Activated CD4-positive, alpha-beta T cell treated with anti-CD3 and anti-CD28 coated beads for 48 hours (primary cell): ENCODE measurements around the gene SGCG.
"Not testable (repeated sequence)": the region's sequence is repeated elsewhere in the genome, so short reads cannot be mapped to it uniquely, and the experiment has no call there.

Experiments used
- DNase-seq: peaks from one replicate; pipeline ENCODE4 v3.0.0-alpha.2; 2020

SGCG gene

DNA sequence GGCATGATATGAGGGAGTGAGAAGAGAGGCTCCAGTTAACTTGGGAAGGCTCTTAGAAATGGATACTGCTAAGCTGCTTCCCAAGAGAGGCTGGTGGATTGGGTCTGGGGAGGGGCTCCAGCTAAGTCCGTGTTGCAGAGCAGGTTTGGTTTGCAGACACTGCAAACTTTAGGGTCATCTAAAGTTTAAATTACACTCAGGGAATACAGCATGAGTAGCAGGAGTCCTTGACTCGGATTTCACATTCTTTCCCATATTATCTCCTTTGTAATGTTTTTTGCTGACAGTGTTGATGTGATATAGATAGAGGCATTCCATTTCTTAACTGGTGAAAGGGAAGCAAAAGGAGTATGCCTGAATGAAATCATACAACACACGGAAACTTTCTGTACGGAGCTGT, 31.9 kb downstream of the SGCG start:
- DNase-seq: no peak

DNA sequence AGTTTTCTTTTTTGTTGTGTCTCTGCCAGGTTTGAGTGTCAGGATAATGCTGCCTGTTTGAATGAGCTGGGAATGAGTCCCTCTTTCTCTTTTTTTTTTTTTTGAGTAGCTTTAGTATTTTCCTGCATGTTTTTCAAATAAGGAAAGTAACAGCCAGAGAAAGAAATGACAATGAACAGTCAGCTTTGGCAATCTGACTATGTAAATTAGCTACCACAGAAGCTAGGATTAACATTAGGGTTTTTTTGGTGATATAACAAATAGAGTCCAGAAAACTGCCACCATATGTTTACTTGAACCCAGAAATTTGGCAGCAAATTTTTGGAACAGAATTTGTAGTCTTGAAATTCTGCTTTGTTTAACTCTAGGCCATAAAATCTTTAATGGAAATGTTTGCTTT, 50.5 kb downstream of the SGCG start:
- DNase-seq: no peak

DNA sequence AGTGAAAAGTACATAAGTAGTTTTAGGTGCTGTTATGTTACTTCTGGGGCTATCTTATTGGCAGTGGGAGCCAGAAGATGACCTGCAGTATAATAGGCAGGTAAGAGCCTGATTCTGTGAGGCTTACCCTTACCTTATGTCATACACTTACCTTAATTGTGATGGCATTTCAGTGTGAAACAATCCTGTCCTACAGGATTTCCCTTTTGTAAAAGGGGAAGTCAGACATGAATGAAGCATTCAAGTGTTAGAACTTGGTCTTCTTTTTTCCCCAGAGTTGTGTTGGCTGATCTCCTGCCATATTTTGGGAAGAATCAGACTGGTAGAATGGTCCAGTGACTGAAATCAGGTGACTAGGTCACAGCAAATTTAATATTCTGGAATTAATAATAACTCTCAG, 55.2 kb downstream of the SGCG start:
- DNase-seq: no peak

DNA sequence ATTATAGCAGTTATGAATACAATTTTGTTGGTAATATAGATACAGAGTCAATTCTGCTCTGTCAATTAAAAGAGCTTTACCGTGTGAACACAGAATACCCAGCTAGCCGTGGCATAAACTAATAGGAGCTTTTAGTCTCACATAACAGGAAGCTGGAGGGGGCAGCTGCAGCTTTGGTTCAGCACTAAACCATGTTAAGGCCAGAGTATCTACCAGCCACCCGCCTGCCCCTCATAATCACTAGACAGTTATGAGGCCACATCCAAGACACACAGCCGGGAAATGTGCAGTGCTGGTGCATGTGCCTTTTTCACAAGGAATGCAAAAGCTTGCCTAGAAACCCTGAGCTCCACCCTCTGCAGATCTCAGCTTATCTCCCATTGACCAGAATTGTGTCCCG, 62.3 kb downstream of the SGCG start:
- DNase-seq: no peak

DNA sequence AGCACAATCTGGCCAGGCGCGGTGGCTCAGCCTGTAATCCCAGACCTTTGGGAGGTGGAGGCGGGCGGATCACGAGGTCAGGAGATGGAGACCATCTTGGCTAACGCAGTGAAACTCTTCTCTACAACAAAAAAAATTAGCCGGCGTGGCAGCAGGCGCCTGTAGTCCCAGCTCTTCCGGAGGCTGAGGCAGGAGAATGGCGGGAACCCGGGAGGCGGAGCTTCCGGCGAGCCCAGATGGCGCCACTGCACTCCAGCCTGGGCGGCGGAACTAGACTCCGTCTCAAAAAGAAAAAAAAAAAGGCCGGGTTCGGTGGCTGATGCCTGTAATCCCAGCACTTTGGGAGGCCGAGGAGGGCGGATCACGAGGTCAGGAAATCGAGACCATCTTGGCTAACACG, 67.6 kb downstream of the SGCG start:
- not testable (repeated sequence) for DNase-seq

DNA sequence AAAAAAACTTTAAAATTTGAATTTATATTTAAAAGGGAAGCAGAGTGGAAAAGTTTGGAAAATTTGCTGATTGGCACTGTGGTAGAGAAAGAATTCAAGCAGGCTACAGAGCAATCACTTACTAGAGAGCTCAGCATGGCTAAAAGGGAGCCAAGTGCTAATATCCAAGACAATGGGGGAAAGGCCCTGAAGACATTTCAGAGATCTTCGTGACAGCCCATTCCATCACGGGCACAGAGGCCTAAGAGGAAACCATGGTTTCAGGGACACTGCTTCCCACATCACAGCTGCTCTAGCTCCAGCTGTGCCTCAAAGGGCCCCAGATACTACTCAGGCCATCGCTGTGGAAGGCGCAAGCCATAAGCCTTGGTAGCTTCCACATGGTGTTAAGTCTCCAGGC, 73.7 kb downstream of the SGCG start:
- no peak for DNase-seq

DNA sequence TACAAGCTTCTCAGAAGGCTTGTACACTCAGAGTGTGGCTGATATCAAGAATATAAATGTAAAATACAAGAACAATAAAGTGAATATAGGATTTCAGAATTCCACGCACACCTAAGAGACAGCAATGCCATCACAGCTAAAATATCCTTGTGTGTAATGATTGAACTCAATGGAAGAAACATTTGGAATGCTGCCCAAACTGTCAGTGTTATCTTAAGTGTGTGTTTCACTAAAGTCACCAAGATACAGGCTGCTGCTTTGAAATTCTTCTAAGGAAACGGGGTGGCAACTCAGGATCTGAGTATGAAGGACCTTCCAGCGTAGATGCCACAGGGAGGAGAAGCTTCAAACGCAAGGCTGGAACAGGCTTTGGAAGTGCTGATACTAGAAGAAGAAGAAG, 86.8 kb downstream of the SGCG start:
- DNase-seq: no peak

DNA sequence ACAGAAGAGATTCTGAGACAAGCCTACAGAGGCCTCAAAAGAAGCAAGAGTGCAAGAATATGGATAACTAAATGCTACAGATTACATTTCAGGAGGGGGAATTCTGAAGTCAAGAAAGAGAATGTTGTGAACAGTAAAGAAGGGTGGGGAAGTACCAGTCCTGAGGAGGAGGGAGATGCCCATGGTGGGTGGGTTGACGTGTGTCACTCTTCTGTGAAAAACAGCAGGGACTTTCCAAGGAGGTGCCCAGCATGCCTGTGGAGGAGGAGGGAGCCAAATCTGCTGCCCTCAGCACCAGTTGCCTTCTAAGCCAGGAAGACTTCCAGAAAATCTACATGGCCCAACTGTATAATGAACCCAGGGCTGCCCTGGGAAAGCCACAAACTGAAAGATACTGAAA, 87.7 kb downstream of the SGCG start:
- DNase-seq: peak; percentile 31

DNA sequence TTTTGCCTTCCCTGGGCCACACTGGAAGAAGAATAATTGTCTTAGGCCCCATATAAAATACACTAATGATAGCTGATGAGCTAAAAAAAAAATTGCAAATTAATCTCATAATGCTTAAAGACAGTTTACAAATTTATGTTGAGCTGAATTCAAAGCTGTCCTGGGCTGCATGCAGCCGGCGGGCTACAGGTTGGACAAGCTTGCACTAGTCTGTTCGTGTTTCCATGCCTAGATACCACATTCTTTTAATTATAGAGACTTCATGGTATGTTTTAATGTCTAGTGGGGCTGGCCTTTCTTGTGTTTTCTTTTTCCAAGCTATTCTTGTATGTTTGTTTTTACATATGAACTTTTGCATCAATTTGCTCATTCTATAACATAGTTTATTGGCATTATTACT, 90.6 kb downstream of the SGCG start:
- no peak for DNase-seq

DNA sequence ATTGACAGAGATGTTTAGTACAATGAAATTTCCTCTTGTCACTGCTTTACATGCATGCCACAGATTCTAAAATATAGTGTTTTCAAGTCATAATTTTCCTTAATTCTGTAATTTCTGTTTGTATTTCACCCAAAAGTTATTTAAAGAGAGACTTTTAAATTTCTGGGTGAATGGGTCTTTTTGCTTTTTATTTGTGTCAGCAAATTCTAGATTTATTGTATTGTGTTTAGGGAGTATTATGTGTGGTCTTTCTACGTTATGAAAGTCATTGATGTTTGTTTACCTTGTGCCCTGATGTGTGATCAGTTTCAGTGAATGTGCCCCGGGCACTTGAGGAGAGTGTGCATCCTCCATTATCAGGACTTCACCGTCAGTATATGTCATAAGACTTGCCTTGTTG, 92.7 kb downstream of the SGCG start:
- no peak for DNase-seq

DNA sequence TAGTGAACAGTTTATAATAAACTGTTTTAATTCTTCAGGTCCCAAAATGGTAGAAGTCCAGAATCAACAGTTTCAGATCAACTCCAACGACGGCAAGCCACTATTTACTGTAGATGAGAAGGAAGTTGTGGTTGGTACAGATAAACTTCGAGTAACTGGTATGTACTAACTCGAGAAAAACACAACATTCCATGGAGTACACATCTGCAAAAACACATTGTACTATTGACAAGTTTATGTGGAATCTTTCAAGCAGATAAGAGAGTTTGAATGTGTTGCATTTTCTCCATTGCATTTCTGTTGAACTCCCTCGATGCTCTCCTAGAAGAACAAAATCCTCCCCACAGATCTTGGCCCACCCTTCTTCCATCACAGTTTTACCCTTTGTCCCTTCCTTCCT, 98.5 kb downstream of the SGCG start:
- DNase-seq: no peak

DNA sequence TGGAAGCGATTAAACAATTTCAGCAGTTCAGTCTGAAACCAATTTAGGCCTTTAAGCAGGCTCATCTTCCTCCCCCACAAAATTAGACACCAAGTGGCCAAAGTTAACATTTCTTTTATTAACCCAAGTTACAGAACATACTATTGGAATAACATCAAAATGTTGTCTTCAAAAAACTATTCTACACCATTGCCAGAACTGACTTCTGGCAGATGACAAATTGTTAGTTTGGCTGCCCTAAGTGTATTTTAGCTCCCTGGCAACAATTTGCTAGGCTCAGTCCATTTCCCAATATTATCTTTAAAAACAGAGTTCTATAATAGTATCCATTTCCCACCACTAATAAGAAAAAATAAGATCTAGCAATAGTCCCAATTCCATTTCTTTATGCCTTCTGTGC, 107.8 kb downstream of the SGCG start:
- DNase-seq: no peak

DNA sequence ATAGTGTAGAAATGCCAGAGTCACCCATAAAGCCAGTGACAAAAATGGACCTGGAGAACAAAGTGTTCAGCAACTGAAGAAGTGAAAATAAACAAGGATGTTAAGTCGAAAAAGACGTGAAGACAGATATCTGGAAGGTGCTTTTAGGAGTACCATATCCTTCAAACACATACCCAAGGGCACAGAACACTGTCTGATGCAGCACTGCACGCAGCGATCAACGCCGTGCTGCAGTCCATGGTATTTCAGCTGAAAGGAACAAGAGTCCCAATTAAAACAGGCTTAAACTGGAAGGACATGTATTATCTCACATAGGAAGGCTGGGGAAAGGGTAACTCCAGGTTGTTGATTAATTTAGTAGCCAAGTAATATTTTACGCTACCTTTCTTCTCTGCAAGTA, 108.2 kb downstream of the SGCG start:
- DNase-seq: no peak

DNA sequence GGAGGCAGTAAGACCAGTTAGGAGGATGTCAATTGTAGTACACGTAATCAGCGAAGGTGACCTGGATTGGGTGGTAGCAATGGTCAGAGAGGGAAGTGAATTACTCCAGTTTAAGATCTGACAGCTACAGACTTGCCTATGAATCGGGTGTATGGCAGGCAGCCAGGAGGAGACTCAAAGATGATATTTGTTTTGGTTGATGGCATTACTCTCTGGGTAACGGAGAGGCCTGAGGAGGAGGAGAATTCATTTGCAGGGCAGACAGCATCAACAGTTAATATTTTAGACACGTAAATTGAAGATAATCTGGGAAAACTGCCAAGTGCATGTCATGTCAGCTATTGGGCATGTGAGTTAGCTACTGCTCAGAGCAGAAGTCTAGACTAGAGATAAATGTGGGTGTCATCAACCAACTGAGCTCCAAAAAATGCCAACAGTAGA, 109.2 kb downstream of the SGCG start:
- DNase-seq: no peak

DNA sequence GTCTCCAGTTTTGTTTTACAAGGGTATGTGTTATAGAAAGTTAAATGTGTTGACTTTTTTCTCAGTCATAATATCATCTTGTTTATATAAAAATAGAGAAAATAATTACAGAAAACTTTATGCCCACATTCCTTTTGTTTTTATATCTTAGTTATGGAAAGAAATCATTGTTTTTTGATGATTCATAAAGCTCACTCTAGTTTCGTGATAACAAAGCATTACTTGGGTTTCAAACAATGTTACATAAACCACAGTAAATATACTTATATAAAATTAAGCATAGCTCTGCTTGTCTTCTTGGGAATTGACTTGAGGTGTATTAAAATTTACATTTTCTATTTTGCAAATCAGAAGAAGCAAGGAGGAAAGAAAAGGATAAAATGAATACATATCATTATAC, 111.8 kb downstream of the SGCG start:
- DNase-seq: no peak

DNA sequence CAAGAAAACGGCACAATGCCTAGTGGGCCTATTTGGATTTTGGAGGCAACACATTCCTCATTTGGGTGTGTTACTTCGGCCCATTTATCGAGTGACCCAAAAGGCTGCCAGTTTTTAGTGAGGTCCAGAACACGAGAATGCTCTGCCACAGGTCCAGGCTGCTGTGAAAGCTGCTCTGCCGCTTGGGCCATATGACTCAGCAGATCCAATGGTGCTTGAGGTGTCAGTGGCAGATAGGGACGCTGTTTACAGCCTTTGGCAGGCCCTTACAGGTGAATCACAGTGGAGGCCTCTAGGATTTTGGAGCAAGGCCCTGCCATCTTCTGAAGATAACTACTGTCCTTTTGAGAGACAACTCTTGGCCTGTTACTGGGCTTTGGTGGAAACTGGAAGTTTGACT, 134.1 kb downstream of the SGCG start:
- not testable (repeated sequence) for DNase-seq

DNA sequence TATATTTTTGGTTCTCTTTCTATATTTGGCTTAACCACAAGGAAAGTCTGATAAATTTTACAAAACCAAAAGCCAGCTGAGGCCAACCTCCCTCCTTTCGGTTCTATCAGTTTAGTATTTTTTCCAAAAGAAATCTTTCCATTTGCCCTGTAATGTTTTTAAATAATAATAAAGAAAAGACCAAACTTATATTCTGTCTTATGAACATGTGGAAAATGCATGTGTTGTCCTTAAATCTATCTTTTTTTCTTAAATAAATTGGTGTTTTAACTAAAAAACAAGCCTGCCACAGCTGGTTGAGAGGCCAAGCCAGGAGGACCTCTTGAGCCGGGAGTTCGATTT, 139.1 kb downstream of the SGCG start:
- no peak for DNase-seq

DNA sequence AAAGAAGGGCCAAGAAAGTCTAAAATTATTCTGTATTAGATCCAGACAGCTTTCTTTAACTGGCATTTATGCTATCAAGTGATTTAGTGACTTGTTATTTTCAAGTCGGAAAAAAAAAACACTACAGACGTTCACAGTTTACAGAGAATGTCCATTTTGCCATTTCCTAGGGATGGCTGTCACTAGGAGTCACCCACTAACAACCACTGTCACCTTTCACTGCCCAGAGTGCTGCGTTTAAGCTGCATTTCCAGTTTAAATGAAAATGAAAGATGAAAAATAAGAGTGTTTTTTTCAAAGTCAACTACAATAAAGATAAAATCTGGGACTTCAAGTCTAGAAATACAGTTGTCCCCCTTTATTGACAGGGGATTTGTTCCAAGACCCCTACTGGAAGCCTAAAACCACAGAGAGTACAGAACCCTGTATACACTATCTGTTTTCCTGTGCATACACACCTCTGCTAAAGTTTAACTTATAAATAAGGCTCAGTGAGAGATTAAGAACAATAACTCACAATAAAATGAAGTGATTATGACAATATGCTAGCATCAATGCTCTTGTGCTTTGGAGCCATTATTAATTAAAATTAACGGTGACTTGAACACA, 140.3 kb downstream of the SGCG start:
- DNase-seq: no peak

DNA sequence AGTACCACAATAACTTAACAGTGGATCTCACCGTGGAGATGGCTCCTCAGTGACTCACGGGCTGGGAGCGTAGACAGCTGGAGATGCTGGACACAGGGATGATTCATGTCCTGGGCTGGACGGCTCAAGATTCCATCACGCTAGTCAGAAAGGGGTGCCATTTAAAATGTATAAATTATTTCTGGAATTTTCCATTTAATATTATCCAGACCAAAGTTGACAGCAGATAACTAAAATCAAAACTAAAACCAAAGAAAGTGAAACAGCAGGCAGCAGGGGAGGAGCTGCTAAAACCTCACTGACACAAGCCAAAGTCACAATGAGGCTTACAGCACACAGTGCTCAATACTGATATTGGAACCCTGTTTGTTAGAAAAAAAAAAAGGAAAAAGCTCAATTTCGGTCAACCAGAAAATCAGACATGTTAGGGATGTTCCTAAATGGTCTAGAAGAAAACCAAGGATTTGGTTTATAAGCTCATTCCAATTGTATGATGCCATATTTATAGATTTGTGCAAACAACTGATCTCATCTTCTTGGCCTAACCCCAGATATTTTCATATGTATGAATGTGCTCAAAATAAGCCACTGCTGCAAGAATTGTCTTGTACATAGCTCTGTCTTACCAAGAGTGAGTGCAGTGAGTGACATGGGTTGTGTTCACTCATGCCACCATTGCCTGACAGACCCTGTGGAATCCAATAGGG, 140.9 kb downstream of the SGCG start:
- DNase-seq: peak; percentile 19

DNA sequence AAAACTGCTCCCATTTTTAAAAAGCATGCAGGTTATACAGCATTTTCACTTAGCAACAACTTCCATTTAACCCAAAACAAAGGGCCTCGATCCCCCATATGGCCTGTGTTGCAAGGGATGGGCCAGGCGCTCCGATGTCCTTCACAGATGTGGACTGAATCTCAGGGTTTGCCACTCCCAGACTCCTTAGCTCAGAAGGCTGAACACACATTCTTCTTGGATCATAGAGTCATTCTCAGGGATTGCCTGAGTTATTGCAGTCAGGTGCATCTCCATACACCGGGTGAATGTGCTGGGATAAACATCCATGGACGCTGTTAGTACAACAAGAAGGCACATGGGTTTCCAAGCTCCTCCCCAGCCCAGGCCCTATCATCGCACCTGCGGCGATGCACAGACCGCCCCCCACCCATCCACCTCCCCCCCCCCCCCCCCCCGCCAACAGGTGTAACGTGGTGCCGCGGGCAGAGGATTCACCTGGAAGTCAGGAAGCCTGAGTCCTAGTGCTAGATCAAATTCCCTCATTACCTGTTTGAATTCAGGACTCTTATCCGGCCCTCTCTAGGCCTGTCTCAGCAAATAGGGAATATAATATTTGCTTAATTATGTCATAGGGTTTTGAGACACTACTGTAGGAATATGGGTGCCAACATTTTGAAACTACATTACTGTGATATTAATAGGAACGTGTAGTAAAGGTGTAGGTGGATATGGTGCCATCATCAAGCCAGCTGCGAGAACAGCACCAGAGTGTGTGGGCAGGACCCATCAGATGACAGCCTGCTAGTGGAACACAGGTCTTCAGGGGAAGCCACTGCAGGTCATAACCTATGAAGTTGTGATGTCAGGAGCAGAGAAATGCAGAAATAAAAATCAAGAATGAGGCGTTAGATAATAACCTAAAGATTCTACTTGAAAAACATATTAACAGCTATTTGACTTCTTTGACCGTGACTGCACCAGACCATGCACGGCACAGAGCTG, 141.9 kb downstream of the SGCG start:
- DNase-seq: no peak

DNA sequence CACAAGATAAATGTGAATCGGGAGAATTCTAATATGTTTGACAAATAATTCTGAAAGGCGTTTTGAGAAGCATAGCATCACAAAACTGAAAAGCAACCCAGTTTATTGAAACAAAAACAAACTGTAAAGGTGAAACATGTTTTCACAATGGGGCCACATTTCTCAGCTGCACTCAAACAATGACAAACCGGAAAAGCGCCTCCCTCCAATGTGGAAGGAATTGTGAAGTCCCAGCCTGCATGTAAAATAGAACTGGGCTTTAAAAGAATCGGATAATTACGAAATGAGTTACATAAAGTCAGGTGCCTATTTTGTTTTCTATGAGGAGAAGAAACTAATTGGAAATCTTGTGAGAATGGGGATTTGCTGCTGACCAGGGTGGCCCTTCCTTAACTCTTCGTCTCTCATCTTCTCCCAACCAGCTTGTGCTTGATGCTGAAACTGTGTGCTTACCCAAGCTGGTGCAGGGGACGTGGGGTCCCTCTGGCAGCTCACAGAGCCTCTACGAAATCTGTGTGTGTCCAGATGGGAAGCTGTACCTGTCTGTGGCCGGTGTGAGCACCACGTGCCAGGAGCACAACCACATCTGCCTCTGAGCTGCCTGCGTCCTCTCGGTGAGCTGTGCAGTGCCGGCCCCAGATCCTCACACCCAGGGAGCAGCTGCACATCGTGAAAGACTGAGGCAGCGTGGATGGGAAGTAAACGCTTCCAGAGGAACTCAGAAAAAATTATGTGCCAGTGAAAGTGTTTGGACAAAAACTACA, 143.3 kb downstream of the SGCG start:
- DNase-seq: no peak

DNA sequence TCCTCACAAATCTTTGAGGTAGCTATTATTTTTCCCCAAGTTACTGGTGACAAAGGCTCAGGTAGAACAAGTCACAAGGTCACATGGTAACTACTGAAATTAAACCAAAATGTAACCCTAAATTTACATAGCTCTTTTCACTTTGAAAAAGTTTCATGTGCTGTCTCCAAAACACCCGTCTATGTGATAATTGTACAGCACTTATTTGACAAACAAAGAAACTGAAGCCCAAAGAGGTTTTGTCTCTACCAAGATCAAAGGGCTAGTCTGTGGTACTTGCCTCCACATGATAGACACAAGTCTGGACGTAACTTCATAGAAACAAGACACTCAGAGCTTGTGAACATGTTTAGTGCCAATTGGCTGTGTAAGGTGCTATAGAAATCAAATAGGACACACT, 144.4 kb downstream of the SGCG start:
- DNase-seq: no peak

DNA sequence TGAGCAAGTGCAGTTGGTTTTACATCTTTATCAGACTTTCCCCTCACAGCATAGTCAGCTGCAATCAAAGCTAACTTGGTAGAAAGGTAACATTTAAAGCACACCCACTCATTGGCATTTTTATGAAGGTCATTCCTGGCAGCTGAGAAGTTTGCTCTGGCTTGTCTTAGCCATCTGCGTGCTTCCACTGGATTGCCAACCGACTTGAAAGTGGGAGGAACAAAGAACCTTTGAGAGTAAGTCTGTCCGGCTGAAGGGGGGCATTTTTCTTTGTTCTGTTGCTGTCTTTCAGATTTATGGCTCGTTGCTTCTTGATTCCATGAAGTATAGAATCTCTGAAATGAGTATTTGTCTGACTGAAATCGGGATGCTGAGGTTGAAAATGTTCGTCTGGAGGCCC, 149.6 kb downstream of the SGCG start:
- DNase-seq: no peak
